Cortex of kidney (tissue), 1 donor: Measurements from ENCODE around the gene SAXO1.

Source experiments
- DNase-seq: peaks from one replicate; lab custom pipeline; 2025; lab: John Stamatoyannopoulos, UW

Gene SAXO1

GRCh38 chr9:18910916-18911315 lies 122.1 kb downstream of the SAXO1 start:
- DNase-seq, result no peak

DNA sequence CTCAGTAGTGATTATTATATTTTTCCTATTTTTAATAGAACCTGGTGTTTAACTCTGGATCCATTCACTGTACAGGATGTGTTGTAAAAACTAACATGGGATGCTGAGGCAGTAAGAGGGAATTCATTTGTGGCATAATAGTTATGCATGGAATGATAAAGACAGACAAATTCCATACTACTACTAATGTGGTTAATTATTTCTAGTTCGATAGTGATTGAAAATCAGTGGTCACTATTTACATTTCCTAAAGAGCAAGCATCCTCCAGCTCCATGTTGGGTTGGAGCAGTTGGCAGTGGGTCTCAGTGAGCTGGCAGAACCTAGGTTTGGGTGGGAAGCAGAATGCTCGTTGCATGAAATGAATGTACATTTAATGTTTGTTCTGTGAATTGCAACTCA lies 122.6 kb downstream of the SAXO1 start:
- no peak for DNase-seq

GRCh38 chr9:18909140-18910018 lies 123.6 kb downstream of the SAXO1 start:
- DNase-seq, result no peak

DNA sequence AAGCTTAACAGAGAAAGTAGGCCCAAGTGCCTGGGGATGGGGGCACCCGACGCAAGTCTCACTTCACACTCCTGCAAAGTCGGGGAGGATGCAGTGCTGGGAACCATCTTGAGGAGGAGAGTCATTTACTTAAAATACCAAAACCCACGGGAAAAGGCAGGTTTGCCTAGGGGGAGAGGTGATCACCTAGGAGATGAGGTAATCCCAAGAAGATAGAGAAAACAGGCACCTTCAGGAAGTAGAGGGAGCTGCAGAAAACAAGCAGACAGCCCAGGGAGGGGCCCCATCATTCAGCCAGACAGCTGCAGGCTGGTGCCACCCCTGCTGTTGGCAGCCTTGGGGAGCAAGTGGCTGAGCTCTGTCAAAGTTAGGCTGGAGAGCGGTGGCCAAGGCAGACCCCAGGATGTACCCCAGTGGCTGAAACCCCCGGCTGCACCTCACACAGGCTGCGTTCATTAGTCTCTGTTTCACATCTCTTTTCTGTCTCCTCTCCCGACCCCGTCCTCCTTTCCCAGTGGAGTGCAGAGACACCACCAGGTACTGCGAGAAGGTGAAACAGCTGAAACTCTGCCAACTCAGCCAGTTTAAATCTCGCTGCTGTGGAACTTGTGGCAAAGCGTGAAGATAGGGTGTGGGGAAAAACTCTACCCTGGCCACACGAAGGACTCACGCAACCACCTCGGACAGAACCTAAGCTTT lies 124.9 kb downstream of the SAXO1 start:
- DNase-seq, result no peak

- DNase-seq, result no peak
Measured at GRCh38 chr9:18906656-18907395, 126.2 kb downstream of the SAXO1 start.

DNA sequence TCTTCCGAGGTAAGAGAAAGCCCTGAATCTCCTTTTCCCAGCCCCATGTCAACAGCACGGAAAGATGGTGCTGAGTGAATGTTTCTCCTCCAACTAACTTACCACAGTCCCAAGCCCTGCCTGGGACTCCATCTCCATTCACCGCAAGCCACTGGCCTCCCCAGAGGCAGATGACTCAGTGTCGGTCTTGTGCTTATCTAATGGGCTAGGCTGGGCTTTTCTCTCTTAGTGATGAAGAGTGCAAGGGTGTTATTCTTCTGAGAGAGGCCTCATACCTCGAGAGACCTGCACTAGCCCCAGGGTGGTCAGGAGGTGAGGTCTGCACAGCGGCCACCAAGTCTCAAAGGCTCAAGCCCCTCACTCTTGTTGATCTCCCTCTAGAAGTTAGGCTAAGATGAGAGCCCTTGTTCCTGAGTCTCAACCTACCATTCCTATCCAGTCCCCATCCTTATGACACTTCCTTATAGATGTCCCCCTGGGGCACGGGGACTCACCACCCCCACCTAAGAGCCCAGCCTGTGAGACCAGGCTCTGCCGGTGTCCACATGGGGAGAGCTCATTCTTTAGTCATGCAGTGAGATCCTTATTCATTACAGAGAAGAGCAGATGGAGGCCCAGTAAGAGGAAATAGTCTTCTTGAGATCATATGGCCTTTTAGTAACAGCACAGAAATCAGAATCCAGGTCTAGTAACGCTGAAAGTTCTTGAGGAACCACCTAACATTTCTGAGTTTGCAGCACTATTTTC lies 127.0 kb downstream of the SAXO1 start:
- DNase-seq, result no peak

DNA sequence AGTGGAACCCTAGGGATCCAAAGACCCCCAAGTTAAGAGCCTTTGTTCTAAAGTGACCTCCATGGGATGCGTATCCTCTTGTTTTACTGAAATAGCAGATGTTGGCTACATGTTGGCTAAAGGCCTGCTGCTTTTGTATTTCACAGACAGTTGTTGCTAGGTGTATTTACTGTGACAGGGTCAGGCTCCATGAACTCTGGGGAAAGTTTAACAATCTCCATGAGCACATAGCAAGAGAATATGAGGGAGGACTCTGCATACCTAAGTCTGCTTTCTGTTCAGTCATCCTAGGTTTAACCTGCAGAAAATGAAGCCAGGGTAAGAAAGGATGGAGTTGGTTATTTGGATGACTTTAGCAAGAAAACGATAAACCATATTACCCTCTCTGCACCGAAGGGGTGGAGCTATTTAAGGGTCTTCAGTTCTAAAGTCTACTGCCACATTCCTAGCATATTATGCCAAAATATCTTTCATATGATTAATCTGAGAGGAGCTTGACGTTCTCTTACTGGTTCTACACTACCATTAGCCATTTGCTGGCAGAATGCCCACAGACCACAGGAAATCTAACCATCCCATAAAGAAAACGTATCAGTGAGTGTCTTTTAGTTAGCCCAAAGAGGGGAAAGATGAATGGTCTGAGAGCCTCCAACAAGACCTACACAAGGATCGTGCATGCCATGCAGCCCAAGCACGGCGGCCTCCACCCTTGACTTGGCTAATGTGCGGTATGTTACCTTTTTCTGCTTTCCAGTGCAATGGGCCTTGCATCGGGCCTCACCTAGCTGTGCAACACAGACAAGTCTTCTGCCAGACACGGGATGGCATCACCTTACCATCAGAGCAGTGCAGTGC lies 127.8 kb downstream of the SAXO1 start:
- no peak for DNase-seq

DNA sequence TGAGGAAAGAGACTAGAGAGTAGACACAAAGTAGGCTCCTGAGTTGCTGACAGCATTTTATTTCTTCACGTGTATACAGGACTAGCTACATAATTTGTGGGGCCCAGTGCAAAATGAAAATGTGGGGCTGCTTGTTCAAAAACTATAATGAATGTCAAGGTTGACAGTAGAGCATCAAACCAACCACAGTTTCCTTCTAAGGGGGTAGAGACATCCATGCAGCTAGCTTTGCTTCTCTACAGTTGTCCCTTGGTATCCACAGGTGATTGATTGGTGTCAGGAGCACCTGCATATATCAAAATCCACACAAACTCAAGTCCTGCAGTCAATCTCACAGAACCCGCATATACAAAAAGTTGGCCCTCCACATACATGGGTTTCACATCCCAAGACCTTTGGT lies 129.6 kb downstream of the SAXO1 start:
- no peak for DNase-seq

DNA sequence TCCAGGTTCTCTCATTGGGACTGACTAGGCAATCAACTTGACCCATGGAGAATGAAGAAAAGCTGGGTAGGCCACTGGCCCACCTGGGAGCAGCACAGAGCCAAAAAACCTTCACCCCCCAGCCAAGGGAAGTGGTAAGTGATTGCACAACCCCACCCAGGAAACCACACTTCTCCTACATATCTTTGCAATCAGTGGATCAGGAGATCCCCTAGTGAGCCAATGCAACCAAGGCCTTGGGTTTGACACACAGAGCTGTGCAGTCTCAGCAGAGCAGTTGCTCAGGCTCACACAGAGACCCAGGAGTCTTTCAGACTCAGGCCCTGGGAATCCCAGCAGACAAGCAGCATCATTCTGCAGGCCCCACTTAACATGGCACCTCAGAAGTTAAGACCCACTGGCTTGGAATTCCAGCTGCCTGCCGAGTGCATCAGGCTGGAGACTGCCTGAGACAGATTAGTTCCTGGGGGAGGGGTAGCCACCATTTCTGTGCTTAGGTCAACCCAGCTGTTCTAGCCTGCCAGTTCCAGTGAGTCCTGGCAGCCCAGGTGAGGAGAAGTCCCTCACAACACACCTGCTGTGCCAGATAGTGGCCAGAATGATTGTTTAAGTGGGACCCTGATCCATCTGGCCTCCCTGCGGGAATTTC lies 136.4 kb downstream of the SAXO1 start:
- DNase-seq, result no peak

DNA sequence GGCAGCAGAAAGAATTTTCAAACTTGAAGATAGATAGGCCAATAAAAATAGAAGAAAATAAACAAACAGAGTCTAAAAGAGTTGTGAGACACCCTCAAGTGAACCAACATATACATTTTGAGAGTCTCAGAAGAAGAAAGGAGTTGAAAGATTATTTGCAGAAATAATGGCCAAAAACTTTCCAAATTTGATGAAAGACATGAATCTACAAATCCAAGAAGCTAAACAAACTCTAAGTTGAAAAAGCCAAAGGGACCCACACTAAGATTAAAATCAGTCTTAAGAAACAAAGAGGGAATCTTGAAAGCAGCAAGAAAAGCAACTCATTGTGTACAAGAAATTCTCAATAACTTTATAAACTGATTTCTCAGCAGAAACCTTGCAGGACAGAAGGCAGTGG lies 137.0 kb downstream of the SAXO1 start:
- no peak for DNase-seq

DNA sequence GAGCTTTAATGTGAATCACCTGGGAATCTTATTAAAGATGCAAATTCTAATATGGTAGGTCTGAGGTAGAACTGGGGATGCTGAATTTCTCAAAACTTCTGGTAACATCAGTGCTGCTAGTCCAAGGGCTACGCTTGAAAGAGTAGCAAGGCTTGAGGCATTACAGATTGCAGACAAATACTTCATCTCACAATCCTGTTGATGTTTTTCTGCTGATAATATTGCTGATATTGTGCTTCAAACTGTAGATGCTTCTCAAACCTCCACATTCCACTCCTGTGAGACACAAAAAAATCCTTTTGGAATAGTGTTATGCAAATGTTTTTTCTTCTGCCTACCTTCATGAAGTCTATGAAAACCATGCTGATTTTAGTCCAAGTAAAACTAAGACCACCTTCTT lies 139.5 kb downstream of the SAXO1 start:
- no peak for DNase-seq

DNA sequence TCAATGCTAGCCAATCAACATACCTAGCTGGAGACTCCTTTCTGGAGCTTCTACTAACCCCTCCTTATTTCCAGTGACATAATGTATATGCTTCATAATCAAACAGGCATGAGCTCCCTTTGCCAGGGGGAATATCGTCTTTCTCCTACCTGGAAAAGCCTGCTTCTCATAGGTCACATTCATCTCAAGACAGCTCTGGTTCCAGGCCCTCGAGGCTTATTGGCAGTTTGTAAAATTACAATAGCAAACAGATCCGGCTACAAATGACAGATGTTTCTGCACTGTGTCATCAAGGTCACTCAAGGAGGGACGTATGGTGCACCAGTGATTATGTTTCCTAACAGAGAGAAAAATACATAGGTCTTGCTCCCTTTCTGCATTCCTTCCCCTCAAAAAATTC lies 140.0 kb downstream of the SAXO1 start:
- DNase-seq, result no peak

- DNase-seq, result no peak
Measured at GRCh38 chr9:18891946-18892670, 140.9 kb downstream of the SAXO1 start.

GRCh38 chr9:18890372-18890771 lies 142.6 kb downstream of the SAXO1 start:
- no peak for DNase-seq

- no peak for DNase-seq
Measured at GRCh38 chr9:18889550-18889949, 143.5 kb downstream of the SAXO1 start.

GRCh38 chr9:18888290-18888689 lies 144.7 kb downstream of the SAXO1 start:
- no peak for DNase-seq

DNA sequence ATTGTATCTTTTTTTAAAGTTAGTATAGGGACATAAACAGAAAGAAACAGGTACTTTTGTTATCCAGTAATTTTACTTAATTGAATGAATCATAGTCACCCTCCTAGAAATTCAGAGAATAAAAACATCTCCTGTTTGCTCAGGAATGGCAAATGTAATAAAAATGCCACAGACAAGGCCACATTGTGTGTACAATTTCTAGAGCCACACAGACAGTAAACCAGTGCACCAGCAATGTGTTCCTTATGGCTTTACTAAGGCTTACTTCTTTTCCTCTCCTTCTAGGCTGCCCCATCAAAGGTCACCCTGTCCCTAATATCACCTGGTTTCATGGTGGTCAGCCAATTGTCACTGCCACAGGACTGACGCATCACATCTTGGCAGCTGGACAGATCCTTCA lies 145.5 kb downstream of the SAXO1 start:
- no peak for DNase-seq

GRCh38 chr9:18881758-18882157 lies 151.3 kb downstream of the SAXO1 start:
- no peak for DNase-seq

DNA sequence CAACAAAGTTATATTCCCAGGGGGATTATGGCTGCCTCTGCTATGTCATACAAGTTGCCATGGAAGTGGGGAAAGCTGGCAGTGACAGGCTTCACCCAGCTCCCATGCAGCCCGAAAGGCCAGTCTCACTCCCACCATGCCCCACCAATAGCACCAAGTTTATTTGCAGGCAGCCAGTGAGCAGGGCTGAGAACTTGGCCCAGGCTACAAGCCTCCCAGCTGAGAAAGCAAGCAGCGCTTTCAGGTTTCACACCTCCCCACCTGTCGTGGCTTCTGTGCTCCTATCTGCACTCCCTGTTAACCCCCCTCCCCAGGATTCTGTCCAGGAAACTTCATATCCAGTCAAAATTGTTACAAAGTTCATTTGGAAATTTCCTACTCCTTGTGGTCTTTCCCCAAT lies 155.0 kb downstream of the SAXO1 start:
- no peak for DNase-seq
